ENCODE data around the gene ARMC3. TPM values are rescaled to one million over a fixed set of nuclear protein-coding genes. Genes with fewer than 3 reads are reported as not detected.

The ARMC3 gene
- total RNA-seq, 6 experiments from 2014 or later = not detected

DNA sequence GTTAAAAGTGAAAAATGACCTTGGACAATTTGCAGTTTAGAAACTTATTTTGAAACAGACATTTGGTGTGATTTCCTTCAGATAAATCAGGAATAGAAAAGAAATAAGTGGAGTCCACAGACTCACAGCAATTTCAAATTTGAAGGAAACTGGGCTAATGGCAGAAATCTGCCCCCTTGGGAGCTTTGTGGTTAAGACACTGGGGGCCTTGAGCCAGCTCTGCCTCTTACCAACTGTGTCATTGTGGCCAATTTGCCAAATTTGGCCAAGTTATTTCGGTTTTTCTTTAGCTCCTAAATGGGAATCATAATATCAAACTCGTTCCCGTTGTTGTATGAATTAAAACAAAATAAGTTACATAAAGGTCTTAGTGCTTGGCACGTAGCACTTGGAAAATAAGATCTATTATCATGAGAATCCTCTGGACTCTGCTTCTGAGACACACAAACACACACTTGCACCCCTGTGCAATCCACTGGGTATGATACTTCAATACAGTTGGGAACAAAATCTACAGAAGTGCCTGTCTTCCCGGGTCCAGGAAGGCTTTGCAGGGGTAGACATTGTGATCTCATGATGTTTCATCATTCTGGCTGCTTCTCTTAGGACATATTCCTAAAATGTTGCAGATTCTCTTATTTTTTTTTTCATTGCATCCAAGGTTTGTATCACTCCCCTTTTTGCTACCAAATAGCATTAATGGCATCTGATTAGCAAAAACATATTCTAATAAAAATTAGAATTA is 4.9 kb downstream of the ARMC3 start:
- Mint-ChIP-seq H3K4me1 (ENCODE audit: low read depth) (no peaks in the 10 kb centered on the region), H3K4me3 (no peak overlapping the region), H3K27me3 (ENCODE audit: insufficient read depth) (peaks cover 13% of the 10 kb centered on the region), H3K27ac (no peak overlapping the region), H3K9me3 (no peaks in the 10 kb centered on the region), H3K36me3 (ENCODE audit: low read depth) (no peaks in the 10 kb centered on the region)
- TF ChIP-seq, protein P1, sequence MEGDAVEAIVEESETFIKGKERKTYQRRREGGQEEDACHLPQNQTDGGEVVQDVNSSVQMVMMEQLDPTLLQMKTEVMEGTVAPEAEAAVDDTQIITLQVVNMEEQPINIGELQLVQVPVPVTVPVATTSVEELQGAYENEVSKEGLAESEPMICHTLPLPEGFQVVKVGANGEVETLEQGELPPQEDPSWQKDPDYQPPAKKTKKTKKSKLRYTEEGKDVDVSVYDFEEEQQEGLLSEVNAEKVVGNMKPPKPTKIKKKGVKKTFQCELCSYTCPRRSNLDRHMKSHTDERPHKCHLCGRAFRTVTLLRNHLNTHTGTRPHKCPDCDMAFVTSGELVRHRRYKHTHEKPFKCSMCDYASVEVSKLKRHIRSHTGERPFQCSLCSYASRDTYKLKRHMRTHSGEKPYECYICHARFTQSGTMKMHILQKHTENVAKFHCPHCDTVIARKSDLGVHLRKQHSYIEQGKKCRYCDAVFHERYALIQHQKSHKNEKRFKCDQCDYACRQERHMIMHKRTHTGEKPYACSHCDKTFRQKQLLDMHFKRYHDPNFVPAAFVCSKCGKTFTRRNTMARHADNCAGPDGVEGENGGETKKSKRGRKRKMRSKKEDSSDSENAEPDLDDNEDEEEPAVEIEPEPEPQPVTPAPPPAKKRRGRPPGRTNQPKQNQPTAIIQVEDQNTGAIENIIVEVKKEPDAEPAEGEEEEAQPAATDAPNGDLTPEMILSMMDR (IDR thresholded peaks at IDR 0.05) = no peak
- no peak for DNase-seq

DNA sequence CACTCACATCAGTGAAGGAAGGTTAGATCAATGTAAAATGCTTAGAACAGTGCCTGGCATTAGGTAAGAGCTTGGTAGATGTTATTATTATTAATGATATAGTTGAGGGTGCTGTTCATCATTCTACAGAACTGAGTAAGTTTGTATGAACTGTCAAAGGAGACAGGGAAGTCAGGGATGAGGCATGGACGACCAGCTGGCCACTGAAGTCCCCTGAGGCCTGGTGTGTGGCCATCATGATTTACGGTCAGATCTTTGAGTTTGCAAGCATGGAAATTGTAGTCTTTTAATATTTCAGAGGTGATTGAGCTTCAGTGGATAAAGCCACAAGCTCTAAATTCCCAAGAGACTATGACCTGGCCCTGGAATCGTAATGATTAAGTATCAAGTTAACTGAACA is 6.9 kb downstream of the ARMC3 start:
- no peak for DNase-seq
- no peak overlapping the region for H3K27ac Mint-ChIP-seq
- peaks cover 14% of the 10 kb centered on the region for H3K27me3 Mint-ChIP-seq (ENCODE audit: insufficient read depth)
- no peaks in the 10 kb centered on the region for H3K9me3 Mint-ChIP-seq
- H3K36me3 Mint-ChIP-seq (ENCODE audit: low read depth) = no peaks in the 10 kb centered on the region
- H3K4me1 Mint-ChIP-seq (ENCODE audit: low read depth) = no peaks in the 10 kb centered on the region
- TF ChIP-seq, protein P1 (IDR thresholded peaks at IDR 0.05) = no peak
- no peak overlapping the region for H3K4me3 Mint-ChIP-seq

GRCh38 chr10:22942437-22942836 is 14.6 kb downstream of the ARMC3 start:
- TF ChIP-seq, protein P1 (IDR thresholded peaks at IDR 0.05) = no peak
- Mint-ChIP-seq H3K36me3 (ENCODE audit: low read depth) (no peaks in the 10 kb centered on the region), H3K4me3 (no peak overlapping the region), H3K27ac (no peak overlapping the region), H3K4me1 (ENCODE audit: low read depth) (no peaks in the 10 kb centered on the region), H3K27me3 (ENCODE audit: insufficient read depth) (peaks cover 7% of the 10 kb centered on the region), H3K9me3 (no peaks in the 10 kb centered on the region; the same call in 1 of the 2 replicates)
- DNase-seq = no peak

DNA sequence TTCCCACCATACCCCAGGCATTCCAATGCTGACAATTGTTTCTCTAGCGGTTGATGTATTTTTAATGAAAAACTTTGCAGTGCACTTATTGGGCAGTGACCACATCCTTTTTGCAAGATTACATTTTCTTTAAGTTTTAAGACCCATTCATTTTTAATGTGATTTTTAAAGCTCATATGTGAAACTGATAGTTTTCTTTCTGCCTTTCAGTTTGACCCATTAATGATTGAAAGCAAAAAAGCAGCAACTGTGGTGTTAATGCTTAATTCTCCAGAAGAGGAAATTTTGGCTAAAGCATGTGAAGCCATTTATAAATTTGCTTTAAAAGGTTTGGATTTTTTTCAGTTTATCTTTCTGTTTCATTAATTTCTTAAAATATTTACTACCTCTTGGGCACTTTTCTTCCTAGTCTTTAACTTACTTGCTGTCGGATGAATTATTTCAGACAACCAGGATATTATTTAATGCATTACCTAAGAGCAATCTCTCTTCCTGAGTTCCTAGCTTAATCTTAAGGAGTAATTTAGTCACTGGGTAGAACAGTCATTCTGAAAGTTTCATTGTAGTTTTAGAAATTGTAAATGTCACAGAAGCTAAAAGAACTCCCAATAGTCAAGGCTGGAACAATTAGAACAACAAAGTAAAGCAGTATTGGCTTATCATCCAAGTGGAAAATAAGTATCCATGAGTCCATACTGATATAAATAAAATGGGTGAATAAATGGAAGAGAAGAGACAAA is 18.3 kb downstream of the ARMC3 start:
- H3K9me3 Mint-ChIP-seq = peaks cover 7% of the 10 kb centered on the region
- peaks cover 3% of the 10 kb centered on the region for H3K27me3 Mint-ChIP-seq (ENCODE audit: insufficient read depth)
- no peak overlapping the region for H3K4me3 Mint-ChIP-seq
- H3K27ac Mint-ChIP-seq = no peak overlapping the region
- TF ChIP-seq, protein P1 (IDR thresholded peaks at IDR 0.05) = no peak
- no peak for DNase-seq
- H3K4me1 Mint-ChIP-seq (ENCODE audit: low read depth) = no peaks in the 10 kb centered on the region
- no peaks in the 10 kb centered on the region for H3K36me3 Mint-ChIP-seq (ENCODE audit: low read depth)

DNA sequence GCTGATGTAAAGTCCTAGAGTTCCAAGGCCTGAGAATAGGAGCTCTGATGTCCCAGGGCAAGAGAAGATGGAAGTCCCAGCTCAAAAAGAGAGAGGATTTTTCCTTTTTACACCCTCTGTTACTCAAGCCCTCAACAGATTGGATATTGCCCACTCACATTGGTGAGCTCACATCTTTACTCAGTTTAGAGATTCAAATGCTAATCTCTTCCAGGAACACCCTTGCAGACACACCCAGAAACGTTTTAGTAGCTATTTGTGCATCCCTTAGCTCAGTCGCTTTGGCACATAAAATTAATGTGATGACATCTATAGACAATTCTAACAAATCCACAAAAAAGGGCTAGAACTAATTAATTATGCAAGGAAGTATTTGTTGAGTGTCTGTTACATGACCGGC is 27.1 kb downstream of the ARMC3 start:
- TF ChIP-seq, protein P1 (IDR thresholded peaks at IDR 0.05) = no peak
- H3K4me1 Mint-ChIP-seq (ENCODE audit: low read depth) = no peaks in the 10 kb centered on the region
- no peak overlapping the region for H3K4me3 Mint-ChIP-seq
- peaks cover 2% of the 10 kb centered on the region; the same call in 1 of the 2 replicates for H3K27me3 Mint-ChIP-seq (ENCODE audit: insufficient read depth)
- no peaks in the 10 kb centered on the region for H3K9me3 Mint-ChIP-seq
- no peak overlapping the region for H3K27ac Mint-ChIP-seq
- DNase-seq = no peak
- H3K36me3 Mint-ChIP-seq (ENCODE audit: low read depth) = no peaks in the 10 kb centered on the region
